Thymus (tissue), 11 donors: ENCODE results near the gene RNF114. TPM values are rescaled to one million over a fixed set of nuclear protein-coding genes. Genes with fewer than 3 reads are reported as not detected.
"Not testable (repeated sequence)": the region's sequence is repeated elsewhere in the genome, so short reads cannot be mapped to it uniquely, and the experiment has no call there.

ENCODE experiments used
- DNase-seq, 9 donors: peaks; one replicate each; pipeline ENCODE4 v3.0.0-alpha.2; 2013; ENCODE audit warnings: low spot score in 9 of 9, low read depth in 6 of 9, missing footprints in 1 of 9
- H3K27ac ChIP-seq, 2 donors: one replicate each; pipeline ENCODE4 v1.5.1; 2013; ENCODE audit warnings: control low read depth in 1 of 2, low read depth in 1 of 2, low read length in 1 of 2, mild to moderate bottlenecking in 1 of 2, moderate library complexity in 1 of 2
- H3K27me3 ChIP-seq, 2 donors: one replicate each; pipeline ENCODE4 v1.5.1; 2013; ENCODE audit warnings: low read length in 1 of 2; ENCODE audit not compliant: control insufficient read depth in 2 of 2, insufficient read depth in 1 of 2
- H3K36me3 ChIP-seq, 2 donors: one replicate each; pipeline ENCODE4 v1.5.1; 2013; ENCODE audit warnings: low read length in 1 of 2, mild to moderate bottlenecking in 1 of 2, moderate library complexity in 1 of 2; ENCODE audit not compliant: control insufficient read depth in 2 of 2, insufficient read depth in 2 of 2
- H3K4me1 ChIP-seq, 2 donors: one replicate each; pipeline ENCODE4 v1.5.1; 2013; ENCODE audit warnings: low read length in 2 of 2; ENCODE audit not compliant: control insufficient read depth in 2 of 2, insufficient read depth in 2 of 2
- H3K4me3 ChIP-seq, 2 donors: one replicate each; pipeline ENCODE4 v1.5.1; 2013; ENCODE audit warnings: low read length in 2 of 2, control low read depth in 1 of 2, mild to moderate bottlenecking in 1 of 2
- H3K9me3 ChIP-seq, 2 donors: one replicate each; pipeline ENCODE4 v1.5.1; 2013; ENCODE audit warnings: low read length in 1 of 2, mild to moderate bottlenecking in 1 of 2; ENCODE audit not compliant: control insufficient read depth in 2 of 2, insufficient read depth in 1 of 2
- WGBS: extraction: QIAGEN DNeasy Blood & Tissue Kit; methylation state at CpG from one replicate; pipeline ENCODE4 v1.1.7; 2013; 5-methylcytosine and 5-hydroxymethylcytosine counted together
- polyA plus RNA-seq: library from polyadenylated mRNA; stranded (reverse); fragments of 200-250 nt; gene quantifications from one replicate; pipeline ENCODE4 v1.2.3, GENCODE V29; 2013
- total RNA-seq: library from RNA; stranded (reverse); fragments of 120-200 nt; gene quantifications from one replicate; pipeline ENCODE4 v1.2.4, GENCODE V29; 2013
- donor health status: healthy.

The RNF114 gene
- total and polyA plus RNA-seq, 2 donors, result 40.8 to 60.8 TPM

- H3K4me3 ChIP-seq, result no peak overlapping the region
- H3K27me3 ChIP-seq, result no peaks in the 10 kb centered on the region
- H3K27ac ChIP-seq, result no peak overlapping the region
- DNase-seq, result no peak
- no peaks in the 10 kb centered on the region for H3K9me3 ChIP-seq
- 90% methylated on average over 21 of the region's 21 CpGs for WGBS
- H3K4me1 ChIP-seq, result peaks cover 0 to 2% of the 10 kb centered on the region in 2 donors
- peaks cover 32 to 39% of the 10 kb centered on the region in 2 donors for H3K36me3 ChIP-seq
Observed at GRCh38 chr20:49890471-49891361, 45.5 kb upstream of the RNF114 start.

- WGBS, result 96% methylated on average over 13 of the region's 13 CpGs
- H3K27ac ChIP-seq, result no peak overlapping the region
- H3K27me3 ChIP-seq, result no peaks in the 10 kb centered on the region
- H3K36me3 ChIP-seq, result peaks cover 26 to 30% of the 10 kb centered on the region in 2 donors
- no peaks in the 10 kb centered on the region for H3K9me3 ChIP-seq
- H3K4me1 ChIP-seq, result peaks cover 0 to 2% of the 10 kb centered on the region in 2 donors
- H3K4me3 ChIP-seq, result no peak overlapping the region
- DNase-seq, result no peak
Observed at GRCh38 chr20:49891476-49892110, 44.6 kb upstream of the RNF114 start.

GRCh38 chr20:49892260-49892659 lies 43.9 kb upstream of the RNF114 start:
- H3K27me3 ChIP-seq, result no peaks in the 10 kb centered on the region
- no peak overlapping the region for H3K4me3 ChIP-seq
- WGBS, result 94% methylated on average over 9 of the region's 9 CpGs
- H3K9me3 ChIP-seq, result no peaks in the 10 kb centered on the region
- DNase-seq, result no peak
- H3K27ac ChIP-seq, result no peak overlapping the region
- H3K4me1 ChIP-seq, result no peaks in the 10 kb centered on the region
- H3K36me3 ChIP-seq, result peaks cover 20 to 24% of the 10 kb centered on the region in 2 donors

GRCh38 chr20:49892817-49893216 lies 43.4 kb upstream of the RNF114 start:
- WGBS, result 96% methylated on average over 11 of the region's 11 CpGs
- no peak overlapping the region for H3K27ac ChIP-seq
- DNase-seq, result no peak
- H3K9me3 ChIP-seq, result no peaks in the 10 kb centered on the region
- no peaks in the 10 kb centered on the region for H3K27me3 ChIP-seq
- no peak overlapping the region for H3K4me3 ChIP-seq
- H3K4me1 ChIP-seq, result no peaks in the 10 kb centered on the region
- H3K36me3 ChIP-seq, result peaks cover 14 to 18% of the 10 kb centered on the region in 2 donors

GRCh38 chr20:49893242-49894072 lies 42.7 kb upstream of the RNF114 start:
- 93% methylated on average over 12 of the region's 12 CpGs for whole genome bisulfite sequencing
- no peaks in the 10 kb centered on the region for H3K27me3 ChIP-seq
- no peak overlapping the region for H3K4me3 ChIP-seq
- no peak for DNase-seq
- no peaks in the 10 kb centered on the region for H3K4me1 ChIP-seq
- H3K9me3 ChIP-seq, result no peaks in the 10 kb centered on the region
- peaks cover 8 to 13% of the 10 kb centered on the region in 2 donors for H3K36me3 ChIP-seq
- no peak overlapping the region for H3K27ac ChIP-seq

GRCh38 chr20:49894073-49894470 lies 42.1 kb upstream of the RNF114 start:
- H3K27me3 ChIP-seq, result no peaks in the 10 kb centered on the region
- H3K4me3 ChIP-seq, result no peak overlapping the region
- H3K27ac ChIP-seq, result no peak overlapping the region
- DNase-seq, result no peak
- no peaks in the 10 kb centered on the region for H3K4me1 ChIP-seq
- H3K36me3 ChIP-seq, result peaks cover 2 to 8% of the 10 kb centered on the region in 2 donors
- no peaks in the 10 kb centered on the region for H3K9me3 ChIP-seq
- 88% methylated on average over 6 of the region's 6 CpGs for WGBS

- not testable (repeated sequence) for H3K9me3 ChIP-seq, H3K36me3 ChIP-seq, H3K4me3 ChIP-seq, H3K27ac ChIP-seq, H3K4me1 ChIP-seq, H3K27me3 ChIP-seq, DNase-seq
- WGBS, result 96% methylated on average over 7 of the region's 7 CpGs
Observed at GRCh38 chr20:49895474-49896093, 40.6 kb upstream of the RNF114 start.

- Histone ChIP-seq H3K27me3 (no peaks in the 10 kb centered on the region), H3K27ac (no peak overlapping the region), H3K4me3 (no peak overlapping the region), H3K9me3 (no peaks in the 10 kb centered on the region), H3K36me3 (no peaks in the 10 kb centered on the region), H3K4me1 (no peaks in the 10 kb centered on the region)
- DNase-seq, result no peak
- WGBS, result 90% methylated on average over 6 of the region's 6 CpGs
Observed at GRCh38 chr20:49896204-49896603, 40.0 kb upstream of the RNF114 start.
